NCI-H510A (cell line): ENCODE results near the gene PPP1R26.
"Not testable (repeated sequence)": the region's sequence is repeated elsewhere in the genome, so short reads cannot be mapped to it uniquely, and the experiment has no call there.

Experiments
- DNase-seq: peaks from one replicate; lab custom pipeline; 2025; lab: John Stamatoyannopoulos, UW

The PPP1R26 gene

GRCh38 chr9:135505406-135506187 is 26.0 kb downstream of the PPP1R26 start:
- no peak for DNase-seq

GRCh38 chr9:135506327-135507103 is 26.9 kb downstream of the PPP1R26 start:
- DNase-seq, result no peak

GRCh38 chr9:135507104-135508035 is 27.8 kb downstream of the PPP1R26 start:
- DNase-seq, result no peak

GRCh38 chr9:135508211-135508820 is 28.7 kb downstream of the PPP1R26 start:
- DNase-seq, result no peak

- no peak for DNase-seq
Observed at GRCh38 chr9:135509458-135509857, 29.9 kb downstream of the PPP1R26 start.

GRCh38 chr9:135512241-135512603 is 32.6 kb downstream of the PPP1R26 start:
- DNase-seq, result no peak

GRCh38 chr9:135512904-135513303 is 33.3 kb downstream of the PPP1R26 start:
- no peak for DNase-seq

GRCh38 chr9:135513351-135513846 is 33.8 kb downstream of the PPP1R26 start:
- DNase-seq, result no peak

- DNase-seq, result not testable (repeated sequence)
Observed at GRCh38 chr9:135513906-135514305, 34.3 kb downstream of the PPP1R26 start.

- no peak for DNase-seq
Observed at GRCh38 chr9:135514342-135515082, 34.9 kb downstream of the PPP1R26 start.

- no peak for DNase-seq
Observed at GRCh38 chr9:135515083-135515951, 35.7 kb downstream of the PPP1R26 start.

- no peak for DNase-seq
Observed at GRCh38 chr9:135516132-135516860, 36.7 kb downstream of the PPP1R26 start.

- DNase-seq, result no peak
Observed at GRCh38 chr9:135517407-135517822, 37.8 kb downstream of the PPP1R26 start.

GRCh38 chr9:135519179-135519971 is 39.8 kb downstream of the PPP1R26 start:
- DNase-seq, result no peak

- no peak for DNase-seq
Observed at GRCh38 chr9:135520916-135521607, 41.5 kb downstream of the PPP1R26 start, which contains the start of gene LCN1. Gene LCN1 (plus strand): TSS chr9:135521440. CDS start chr9:135521498, 58 bp downstream.

- DNase-seq, result no peak
Observed at GRCh38 chr9:135521608-135522095, 42.1 kb downstream of the PPP1R26 start.

GRCh38 chr9:135522137-135522877 is 42.7 kb downstream of the PPP1R26 start:
- no peak for DNase-seq
